ENCODE measurements around the gene RGPD4. TPM values are rescaled to one million over a fixed set of nuclear protein-coding genes. Genes with fewer than 3 reads are reported as not detected.
"Not testable (repeated sequence)": the region's sequence is repeated elsewhere in the genome, so short reads cannot be mapped to it uniquely, and the experiment has no call there.

RGPD4 gene
- 2.2 TPM for total RNA-seq (ENCODE audit: insufficient read depth, low replicate concordance)

- not testable (repeated sequence) for DNase-seq (ENCODE audit: low spot score)
Measured at GRCh38 chr2:107826749-107827148, at the start of gene RGPD4. Gene RGPD4, plus strand, starts transcription at chr2:107826892. Its CDS starts 122 bp downstream, at chr2:107827014.

GRCh38 chr2:107777974-107778373 lies 48.7 kb upstream of the RGPD4 start:
- no peak for DNase-seq (ENCODE audit: low spot score)

DNA sequence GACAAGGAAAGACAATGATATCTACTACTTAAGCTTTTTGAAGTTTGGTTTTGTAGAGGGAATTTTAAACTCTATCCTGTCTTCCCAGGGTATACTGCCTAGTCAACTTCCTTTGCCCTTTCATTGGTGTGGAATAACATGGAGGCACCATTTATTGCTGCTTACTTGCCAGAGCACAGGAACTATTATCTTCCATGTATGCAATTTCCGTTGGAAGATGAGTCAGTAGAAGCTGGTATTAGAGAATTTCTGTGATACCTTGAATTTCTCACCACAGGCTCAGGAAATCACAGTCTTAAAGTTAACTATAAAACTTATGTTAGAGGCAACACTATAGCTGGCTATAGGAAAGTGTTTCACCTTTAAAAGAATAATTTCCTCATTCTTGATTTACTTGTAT lies 40.9 kb upstream of the RGPD4 start:
- DNase-seq (ENCODE audit: low spot score): no peak

DNA sequence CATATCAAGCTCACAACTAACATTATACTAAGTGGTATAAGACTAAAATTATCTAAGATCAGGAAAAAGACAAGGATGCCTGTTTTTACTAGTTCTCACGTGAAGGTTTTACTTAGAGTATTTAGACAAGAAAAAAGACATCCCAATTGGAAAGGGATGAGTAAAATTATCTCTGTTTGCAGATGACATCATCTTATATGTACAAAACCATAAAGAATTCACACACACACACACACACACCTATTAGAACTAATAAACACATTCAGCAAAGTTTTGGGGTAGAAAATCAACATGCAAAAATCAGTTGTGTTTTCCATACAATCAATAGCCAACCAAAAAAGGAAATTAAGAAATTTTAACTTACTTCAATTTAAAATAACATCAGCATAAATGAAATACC lies 35.9 kb upstream of the RGPD4 start:
- no peak for DNase-seq (ENCODE audit: low spot score)

- no peak for DNase-seq (ENCODE audit: low spot score)
Measured at GRCh38 chr2:107801498-107801897, 25.2 kb upstream of the RGPD4 start.

DNA sequence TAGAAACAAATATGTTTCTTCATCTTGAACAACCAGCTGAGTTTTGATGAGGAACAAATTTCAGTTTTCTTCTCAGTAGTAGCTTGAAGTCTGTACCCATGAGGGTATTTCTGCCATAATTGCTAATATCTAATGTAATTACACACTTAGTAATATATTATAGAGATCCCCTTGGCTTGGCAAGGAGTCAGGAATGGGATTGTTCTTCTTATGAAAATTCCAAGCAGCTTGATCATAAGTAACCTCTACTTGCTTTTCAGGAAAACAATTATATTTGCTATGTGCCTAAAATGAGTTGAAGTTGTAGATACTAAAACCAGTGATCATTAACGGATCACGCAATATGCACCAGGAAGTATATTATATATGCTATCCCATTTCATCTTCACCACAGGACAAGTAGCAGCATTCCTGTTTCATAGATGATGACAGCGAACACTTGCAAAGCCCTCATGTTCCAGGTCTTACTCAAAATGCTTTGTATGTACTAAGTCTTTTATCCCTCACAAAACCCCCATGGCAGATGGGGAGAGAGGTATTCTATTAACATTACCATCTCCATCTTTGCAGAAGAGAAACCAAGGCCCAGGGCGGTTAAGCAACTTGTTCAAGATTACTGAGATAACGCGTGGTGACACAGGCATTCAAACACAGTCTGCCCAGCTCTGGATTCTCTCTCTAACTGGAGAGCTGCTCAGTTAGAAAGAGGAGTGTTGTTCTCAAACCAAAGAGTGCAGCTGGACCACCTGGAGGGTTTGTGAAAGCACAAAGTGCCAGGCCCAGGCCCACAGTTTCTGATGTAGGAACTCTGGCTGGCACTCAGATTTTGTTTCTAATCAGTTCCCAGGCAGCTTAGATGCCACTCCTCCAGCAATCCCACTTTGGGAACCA lies 21.8 kb upstream of the RGPD4 start:
- no peak for DNase-seq (ENCODE audit: low spot score)

DNA sequence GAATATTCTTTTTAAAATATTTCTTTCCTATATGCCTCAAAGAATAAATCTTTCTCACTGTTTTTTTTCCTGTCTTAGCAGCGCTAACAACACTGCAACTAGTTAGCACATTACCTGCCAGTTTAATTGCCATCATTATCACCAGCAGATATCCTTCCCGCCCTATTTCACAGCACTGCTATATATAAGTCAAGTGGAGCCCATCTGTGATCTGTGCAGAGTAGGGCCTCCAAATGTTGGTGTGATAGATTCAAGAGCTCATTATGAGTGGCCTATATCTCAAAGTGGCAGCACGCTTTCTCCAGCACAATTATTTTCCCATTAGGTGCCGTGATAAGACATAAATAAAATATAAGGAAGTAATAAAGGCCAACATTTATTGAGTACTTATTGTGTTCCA lies 19.8 kb upstream of the RGPD4 start:
- DNase-seq (ENCODE audit: low spot score): no peak

- no peak for DNase-seq (ENCODE audit: low spot score)
Measured at GRCh38 chr2:107807988-107808387, 18.7 kb upstream of the RGPD4 start.

DNA sequence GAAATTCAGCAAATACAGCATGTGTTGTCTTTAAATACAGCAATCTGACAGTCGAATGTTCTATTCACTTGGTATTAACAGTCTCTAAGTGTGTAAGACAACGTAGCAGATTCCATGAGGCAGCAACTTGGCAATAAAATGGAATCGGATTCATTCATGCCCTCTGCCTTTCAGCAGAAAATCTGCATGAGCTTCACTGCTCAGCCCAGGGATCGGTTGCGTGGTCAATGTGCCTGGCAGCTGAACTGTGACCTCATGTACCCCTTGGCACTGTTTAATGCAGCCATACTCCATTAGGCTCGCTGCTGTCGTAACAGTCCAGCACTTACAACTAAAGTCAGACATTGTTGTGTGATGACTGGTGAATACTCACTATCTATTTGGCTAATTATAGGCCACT lies 17.7 kb upstream of the RGPD4 start:
- DNase-seq (ENCODE audit: low spot score): no peak

DNA sequence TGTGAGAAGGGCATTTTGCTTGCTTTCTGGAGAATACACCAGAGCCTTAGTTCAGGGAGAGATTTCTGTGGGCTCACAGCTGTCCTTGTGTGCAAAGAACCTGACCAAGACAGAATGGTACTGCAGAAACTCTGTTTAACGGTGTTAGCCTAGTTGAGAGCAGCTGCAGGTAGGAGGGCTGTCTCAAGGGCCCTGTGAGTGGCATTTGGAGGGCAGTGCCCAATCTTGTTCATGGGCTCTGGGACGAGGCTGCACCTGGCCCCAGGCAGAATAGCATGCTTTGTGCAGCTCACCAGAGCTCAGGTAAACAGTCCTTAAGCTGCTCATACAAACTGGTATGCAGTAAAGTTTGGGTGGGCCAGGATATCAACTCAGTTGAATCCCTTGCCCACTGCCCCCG lies 16.9 kb upstream of the RGPD4 start:
- DNase-seq (ENCODE audit: low spot score): no peak

GRCh38 chr2:107810734-107811133 lies 16.0 kb upstream of the RGPD4 start:
- DNase-seq (ENCODE audit: low spot score): no peak

DNA sequence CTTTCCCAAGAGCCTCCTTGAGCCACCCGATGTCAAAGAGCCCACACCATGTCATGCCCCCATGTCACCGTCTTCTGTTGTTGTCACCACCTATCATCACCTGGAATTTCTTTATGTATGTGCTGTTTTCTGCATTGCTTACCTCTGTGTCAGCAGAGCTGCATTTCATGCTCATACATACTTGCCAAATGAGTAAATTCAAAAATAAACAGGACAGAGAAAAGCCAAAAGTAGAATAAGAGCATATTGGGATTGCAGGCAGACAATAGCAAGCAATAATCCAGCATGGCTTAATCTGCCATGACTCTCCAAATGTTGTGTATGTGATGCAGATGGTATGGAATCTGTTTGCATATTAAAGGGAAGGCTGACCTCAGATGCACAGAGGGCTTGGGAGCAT lies 15.3 kb upstream of the RGPD4 start:
- no peak for DNase-seq (ENCODE audit: low spot score)

- no peak for DNase-seq (ENCODE audit: low spot score)
Measured at GRCh38 chr2:107812006-107812405, 14.7 kb upstream of the RGPD4 start.

- no peak for DNase-seq (ENCODE audit: low spot score)
Measured at GRCh38 chr2:107817378-107817777, 9.3 kb upstream of the RGPD4 start.

DNA sequence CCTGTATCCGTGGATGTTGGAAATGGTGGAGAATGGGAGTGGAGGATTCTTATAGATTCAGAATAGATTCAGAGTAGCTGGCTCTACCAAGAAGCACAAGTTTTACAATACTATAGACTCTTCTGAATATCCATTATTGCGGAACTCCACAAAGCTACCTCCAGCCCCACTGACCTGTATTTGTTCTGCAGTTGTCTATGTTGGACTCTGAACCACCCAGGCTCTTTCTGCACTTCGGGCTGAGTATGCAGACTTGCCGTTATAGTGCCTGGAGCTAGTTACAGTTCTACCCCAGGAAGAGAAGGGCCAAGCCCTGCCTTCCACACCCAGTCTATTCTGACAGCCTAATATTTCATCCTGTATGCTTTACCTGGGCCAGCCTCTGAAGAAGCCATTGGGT lies 4.4 kb upstream of the RGPD4 start:
- no peak for DNase-seq (ENCODE audit: low spot score)

- no peak for DNase-seq (ENCODE audit: low spot score)
Measured at GRCh38 chr2:107824451-107825205, 2.1 kb upstream of the RGPD4 start.

DNA sequence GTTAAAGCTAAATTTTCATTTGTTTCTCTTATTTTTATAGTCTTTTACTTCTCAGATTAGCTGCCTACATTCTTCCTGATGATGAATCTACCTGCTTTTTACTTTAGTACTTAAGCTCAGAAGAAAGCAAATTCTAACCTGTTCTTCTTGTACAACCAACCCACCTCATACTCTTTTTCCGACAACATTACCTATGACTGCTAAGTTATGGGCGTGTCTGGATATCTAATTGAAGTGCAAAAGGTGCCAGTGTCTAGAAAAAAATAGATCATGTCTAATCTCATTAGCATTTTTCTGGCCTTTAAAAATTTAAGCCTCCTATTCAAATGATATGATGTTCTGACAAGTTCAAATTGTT lies 1.5 kb upstream of the RGPD4 start:
- no peak for DNase-seq (ENCODE audit: low spot score)

DNA sequence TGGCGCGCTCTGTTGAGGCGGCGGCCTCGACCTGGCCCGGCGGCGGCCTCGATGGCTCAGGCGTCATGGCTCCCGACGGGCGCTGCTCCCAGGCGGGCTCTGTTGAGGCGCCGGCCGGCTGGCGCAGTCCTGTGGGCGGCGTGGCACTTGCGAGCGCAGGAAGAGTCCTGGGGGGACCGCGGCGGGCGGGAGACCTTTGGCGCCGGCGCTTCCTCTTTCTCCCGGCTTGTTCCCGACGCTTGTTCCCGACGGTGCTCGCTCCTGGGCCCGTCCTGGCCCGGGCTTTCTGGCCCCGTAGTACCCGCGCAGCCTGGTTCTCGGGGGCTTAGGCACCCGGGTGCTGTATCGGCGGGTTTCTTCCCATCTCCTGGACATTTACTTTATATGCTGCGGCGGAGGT lies 2.8 kb downstream of the RGPD4 start:
- DNase-seq (ENCODE audit: low spot score): not testable (repeated sequence)

GRCh38 chr2:107833152-107833551 lies 6.5 kb downstream of the RGPD4 start:
- DNase-seq (ENCODE audit: low spot score): not testable (repeated sequence)

DNA sequence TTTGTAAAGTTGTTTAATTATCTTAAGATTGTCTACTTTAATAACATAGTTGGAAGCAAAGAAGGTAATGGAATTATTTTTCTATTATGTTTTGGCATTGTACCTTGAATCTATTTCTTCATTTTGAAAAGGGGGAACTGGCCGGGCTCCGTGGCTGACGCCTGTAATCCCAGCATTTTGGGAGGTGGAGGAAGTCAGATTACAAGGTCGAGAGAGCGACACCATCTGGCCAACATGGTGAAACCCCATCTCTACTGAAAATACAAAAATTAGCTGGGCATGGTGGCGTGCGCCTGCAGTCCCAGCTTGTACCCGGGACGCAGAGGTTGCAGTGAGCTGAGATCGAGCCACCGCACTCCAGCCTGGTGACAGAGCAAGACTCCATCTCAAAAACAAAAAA lies 6.9 kb downstream of the RGPD4 start:
- DNase-seq (ENCODE audit: low spot score): not testable (repeated sequence)

DNA sequence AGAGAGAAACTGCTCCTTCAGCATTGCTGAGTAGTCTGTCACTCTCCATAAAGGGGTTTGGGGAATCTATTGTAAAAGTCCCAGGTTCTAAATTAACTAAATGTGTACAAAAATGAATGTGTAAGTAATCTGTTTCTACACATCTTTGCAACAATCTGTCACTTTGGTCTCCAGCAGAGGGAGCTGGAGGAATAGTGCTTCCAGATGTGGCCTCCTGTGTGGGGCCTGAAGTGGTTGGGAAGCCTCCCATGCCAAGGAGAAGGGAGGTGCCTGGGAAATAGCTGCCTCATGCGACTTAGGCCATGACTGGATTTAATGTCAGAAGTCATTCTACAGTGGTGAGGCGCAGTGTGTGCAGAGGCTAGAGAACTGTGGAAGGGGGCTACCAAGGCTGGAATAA lies 89.4 kb downstream of the RGPD4 start:
- DNase-seq (ENCODE audit: low spot score): not testable (repeated sequence)

GRCh38 chr2:107916696-107917370 lies 90.1 kb downstream of the RGPD4 start:
- not testable (repeated sequence) for DNase-seq (ENCODE audit: low spot score)

Data from umbilical cord (tissue), 2 donors.